Medulla oblongata (tissue), 1 donor: ENCODE data around the gene CAPN3.
A peak's percentile ranks its signal among the peaks of the same experiment; 100 is the strongest.

Experiments
- DNase-seq: peaks from one replicate; pipeline ENCODE4 v3.0.0-alpha.2; 2015; ENCODE audit errors: extremely low spot score

The CAPN3 gene

GRCh38 chr15:42394106-42394505, 34.8 kb downstream of the CAPN3 start:
- DNase-seq, result no peak

GRCh38 chr15:42395838-42396237, 36.5 kb downstream of the CAPN3 start:
- peak; percentile 37 for DNase-seq

GRCh38 chr15:42401544-42402454, 42.5 kb downstream of the CAPN3 start:
- DNase-seq, result no peak

DNA sequence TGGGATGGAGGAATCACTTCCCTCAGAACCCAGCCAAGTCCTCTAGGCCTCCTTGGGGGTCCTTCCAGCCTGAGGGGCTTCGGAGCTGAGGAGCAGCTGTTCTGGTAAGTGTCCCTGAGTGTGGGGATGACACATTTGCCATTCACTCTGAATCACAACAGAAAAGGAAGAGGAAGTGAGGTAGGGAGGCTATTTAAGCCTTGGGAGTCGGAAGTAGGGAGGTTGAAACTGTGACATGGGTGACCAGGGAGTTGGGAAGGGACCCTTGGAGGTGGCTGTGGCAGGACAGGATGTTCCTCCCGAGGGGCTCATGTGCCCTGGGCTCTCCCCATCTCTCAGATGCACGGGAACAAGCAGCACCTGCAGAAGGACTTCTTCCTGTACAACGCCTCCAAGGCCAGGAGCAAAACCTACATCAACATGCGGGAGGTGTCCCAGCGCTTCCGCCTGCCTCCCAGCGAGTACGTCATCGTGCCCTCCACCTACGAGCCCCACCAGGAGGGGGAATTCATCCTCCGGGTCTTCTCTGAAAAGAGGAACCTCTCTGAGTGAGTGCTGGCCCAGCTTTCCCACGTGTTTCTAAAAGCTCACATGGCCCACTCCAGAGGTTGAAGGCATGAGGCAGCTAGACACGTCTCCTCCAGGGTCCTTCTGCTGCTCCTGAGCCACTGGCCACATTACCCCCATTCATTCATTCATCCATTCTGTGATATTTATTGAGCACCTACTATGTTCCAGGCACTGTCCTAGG, 43.3 kb downstream of the CAPN3 start:
- no peak for DNase-seq

DNA sequence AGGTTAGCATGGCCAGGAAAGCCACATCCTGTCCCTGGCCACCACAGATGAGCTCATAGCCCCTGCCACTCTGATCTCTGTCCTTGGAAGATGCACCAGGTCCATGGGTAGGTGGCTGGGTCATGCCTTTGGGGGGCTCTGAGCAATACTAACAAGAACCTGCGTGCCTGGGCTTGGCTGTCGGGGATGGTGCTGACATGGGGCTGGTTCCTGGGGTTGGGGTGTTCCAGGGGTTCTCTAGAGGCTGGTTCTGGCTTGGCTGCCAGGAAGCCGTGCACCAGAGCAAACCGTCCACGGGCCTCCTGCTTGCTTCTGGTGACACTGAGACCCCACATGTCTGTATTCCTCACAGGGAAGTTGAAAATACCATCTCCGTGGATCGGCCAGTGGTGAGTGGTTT, 44.1 kb downstream of the CAPN3 start:
- no peak for DNase-seq

GRCh38 chr15:42404461-42405235, 45.3 kb downstream of the CAPN3 start:
- peak; percentile 97 for DNase-seq

GRCh38 chr15:42405863-42406482, 46.7 kb downstream of the CAPN3 start:
- peak; percentile 47 for DNase-seq

GRCh38 chr15:42408178-42408577, 48.9 kb downstream of the CAPN3 start:
- DNase-seq, result no peak

GRCh38 chr15:42409011-42409410, 49.7 kb downstream of the CAPN3 start:
- DNase-seq, result no peak

- no peak for DNase-seq
Observed at GRCh38 chr15:42411884-42412283, 52.6 kb downstream of the CAPN3 start.

DNA sequence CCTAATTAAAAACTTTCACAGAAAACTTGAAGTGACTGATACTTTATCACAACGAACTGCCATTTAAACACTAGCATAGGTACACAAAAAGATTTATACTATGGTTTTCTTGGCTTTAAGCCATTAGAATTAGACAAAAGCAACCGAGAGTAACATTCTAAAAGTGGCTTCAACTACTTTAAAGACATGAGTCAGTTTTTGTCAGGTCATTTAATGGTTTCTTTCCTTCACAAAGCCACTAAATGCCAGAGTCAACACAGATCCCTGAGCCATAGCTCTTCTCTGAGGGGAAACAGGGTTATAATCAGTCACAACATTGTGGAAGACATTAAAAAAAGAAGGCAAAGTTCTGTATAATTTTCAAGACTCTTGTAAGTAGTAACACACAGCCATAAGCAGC, 54.6 kb downstream of the CAPN3 start:
- no peak for DNase-seq

DNA sequence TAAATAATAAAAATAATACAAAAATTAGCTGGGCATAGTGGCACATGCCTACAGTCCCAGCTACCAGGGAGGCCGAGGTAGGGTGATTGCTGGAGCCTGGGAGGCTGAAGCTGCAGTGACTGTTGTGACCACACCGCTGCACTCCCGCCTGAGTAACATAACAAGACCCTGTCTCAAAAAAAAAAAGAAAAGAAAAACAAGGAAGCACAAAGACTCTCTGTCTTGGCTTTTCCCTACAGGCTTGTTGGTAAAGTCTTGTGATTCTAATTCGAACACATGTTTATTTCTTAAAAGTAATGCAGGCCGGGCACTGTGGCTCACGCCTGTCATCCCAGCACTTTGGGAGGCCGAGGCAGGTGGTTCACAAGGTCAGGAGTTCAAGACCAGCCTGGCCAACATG, 60.1 kb downstream of the CAPN3 start:
- DNase-seq, result no peak

DNA sequence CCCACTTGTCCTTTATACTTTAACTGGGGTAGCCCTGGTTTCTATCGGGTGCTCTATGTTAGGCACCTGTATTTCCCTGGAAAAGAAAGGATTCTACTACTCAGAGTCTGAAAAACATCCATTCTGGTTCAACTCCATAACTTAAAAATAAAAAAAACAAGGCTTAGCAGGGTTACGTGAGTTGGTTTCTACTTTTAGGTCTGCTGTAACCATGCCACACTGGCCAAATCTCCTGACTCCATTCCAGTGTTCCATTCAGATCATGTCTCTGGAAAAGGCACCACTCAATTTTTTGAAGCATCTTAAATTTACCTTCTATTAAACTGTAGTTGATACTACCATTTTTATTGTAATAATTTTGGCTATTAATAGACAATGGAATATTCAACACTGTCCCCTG, 62.1 kb downstream of the CAPN3 start:
- no peak for DNase-seq

- DNase-seq, result no peak
Observed at GRCh38 chr15:42427429-42428223, 68.3 kb downstream of the CAPN3 start.

DNA sequence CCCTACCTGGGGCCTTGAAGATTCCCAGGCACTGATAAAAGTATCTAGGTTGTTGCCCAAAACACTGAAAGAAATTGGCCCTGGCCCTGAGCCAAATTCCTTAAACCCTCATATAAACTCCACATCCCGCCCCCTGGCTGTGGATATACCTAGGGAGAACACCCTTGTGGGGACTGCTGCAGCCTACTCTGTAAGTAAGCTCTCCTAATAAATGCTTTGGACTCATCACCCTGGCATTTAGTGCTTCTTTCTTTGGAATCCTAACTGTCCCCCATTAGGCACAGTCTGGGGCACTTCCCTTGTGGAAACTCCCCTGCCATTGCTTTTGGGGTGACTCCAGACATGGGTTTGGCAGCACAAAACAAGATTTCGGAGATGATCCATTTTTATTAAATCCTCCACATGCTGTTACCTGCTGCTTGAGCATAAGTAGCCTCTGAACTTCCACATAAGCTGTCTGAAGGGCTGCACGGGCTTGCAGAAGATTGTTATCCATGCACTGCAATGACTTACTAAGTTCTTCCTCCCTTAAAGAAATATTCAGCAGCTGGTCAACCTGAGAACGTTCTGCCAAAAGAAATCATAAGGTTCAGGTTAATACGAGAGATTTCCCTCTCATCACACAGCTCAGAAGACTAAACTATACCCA, 85.2 kb downstream of the CAPN3 start:
- DNase-seq, result no peak

DNA sequence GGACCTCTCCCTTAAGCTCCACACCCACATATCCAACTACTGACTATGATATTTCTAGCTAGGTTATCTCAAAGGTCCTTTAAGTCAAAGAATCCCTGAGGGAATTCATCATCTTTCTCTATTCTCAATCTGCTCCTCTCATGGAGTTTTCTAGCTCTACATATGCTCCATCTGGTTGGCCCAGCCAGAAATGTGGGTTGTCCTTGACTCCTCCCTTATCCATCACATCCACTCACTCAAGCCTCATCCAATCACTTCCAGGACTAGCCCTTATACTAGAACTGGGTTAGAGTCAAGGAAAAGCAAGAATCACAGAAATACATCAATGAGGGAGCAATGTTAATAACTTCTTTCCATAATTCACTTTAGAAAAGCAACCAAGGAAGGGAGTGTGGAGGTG, 86.2 kb downstream of the CAPN3 start:
- DNase-seq, result no peak

GRCh38 chr15:42447599-42447998, 88.3 kb downstream of the CAPN3 start:
- DNase-seq, result no peak

DNA sequence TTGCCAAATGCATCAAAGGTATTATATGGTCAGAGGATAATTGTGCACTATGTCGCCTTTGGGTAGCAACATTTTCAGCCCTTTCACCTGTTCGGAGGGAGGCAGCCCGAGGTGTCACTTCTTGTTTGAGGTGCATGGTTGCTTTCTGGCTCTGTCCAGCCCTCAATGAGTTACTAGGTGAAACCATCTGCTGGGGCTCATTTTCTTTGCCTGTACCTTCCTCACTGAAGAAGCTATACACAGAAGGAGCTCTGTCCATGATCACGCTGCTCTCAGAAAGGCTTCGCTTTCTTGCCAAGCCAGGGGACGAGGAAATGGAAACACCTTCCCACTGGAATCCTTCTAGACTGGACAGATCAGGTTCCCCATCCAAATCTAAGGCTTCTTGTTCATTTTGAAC, 89.0 kb downstream of the CAPN3 start:
- no peak for DNase-seq

GRCh38 chr15:42449770-42450424, 90.6 kb downstream of the CAPN3 start:
- DNase-seq, result no peak

GRCh38 chr15:42450425-42450790, 91.1 kb downstream of the CAPN3 start:
- no peak for DNase-seq
